Measurements from ENCODE around the gene CYP2C18.

DNA sequence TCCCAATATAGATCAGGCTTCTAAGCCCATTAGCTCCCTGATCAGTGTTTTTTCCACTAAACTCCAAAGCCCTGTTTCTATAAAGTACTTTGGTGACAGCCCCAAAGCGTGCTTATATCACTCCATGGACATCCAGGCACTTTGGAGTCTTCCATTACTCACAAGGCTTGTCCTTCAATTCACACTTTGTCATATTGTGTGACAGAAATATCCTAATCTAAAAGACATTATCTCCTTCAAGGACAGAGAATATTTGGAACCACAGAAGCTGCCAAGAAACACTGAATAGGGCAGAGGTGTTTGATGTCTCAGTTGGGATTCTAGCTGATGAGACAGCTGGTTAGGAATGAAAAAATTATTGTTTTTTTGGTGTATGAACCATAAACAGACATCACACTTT, 97.3 kb downstream of the CYP2C18 start:
- TF ChIP-seq, protein P1, sequence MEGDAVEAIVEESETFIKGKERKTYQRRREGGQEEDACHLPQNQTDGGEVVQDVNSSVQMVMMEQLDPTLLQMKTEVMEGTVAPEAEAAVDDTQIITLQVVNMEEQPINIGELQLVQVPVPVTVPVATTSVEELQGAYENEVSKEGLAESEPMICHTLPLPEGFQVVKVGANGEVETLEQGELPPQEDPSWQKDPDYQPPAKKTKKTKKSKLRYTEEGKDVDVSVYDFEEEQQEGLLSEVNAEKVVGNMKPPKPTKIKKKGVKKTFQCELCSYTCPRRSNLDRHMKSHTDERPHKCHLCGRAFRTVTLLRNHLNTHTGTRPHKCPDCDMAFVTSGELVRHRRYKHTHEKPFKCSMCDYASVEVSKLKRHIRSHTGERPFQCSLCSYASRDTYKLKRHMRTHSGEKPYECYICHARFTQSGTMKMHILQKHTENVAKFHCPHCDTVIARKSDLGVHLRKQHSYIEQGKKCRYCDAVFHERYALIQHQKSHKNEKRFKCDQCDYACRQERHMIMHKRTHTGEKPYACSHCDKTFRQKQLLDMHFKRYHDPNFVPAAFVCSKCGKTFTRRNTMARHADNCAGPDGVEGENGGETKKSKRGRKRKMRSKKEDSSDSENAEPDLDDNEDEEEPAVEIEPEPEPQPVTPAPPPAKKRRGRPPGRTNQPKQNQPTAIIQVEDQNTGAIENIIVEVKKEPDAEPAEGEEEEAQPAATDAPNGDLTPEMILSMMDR (IDR thresholded peaks at IDR 0.05 in 4 of 5, conservative IDR thresholded peaks at IDR 0.05 in 1 of 5), result no peak
- TF ChIP-seq POLR2A (IDR thresholded peaks at IDR 0.05), result no peak

Measured in gastrocnemius medialis (tissue), 4 donors.